Aorta (tissue), 5 donors: ENCODE data around the gene ELMOD1. TPM values are rescaled to one million over a fixed set of nuclear protein-coding genes. Genes with fewer than 3 reads are reported as not detected.
A peak's percentile ranks its signal among the peaks of the same experiment; 100 is the strongest.

Experiments used
- ATAC-seq: fragments of 200-7000 bp; cut with Tn5 transposase; one replicate; pipeline ENCODE4 v1.9.1; 2022; ENCODE audit warnings: moderate library complexity; ENCODE audit not compliant: low FRiP score
- DNase-seq, 2 donors: peaks; one replicate each; pipeline ENCODE4 v3.0.0-alpha.2; 2020
- H3K27ac ChIP-seq, 2 donors: one replicate each; pipeline ENCODE4 v1.5.1; 2013; ENCODE audit warnings: low read length in 2 of 2, mild to moderate bottlenecking in 2 of 2, moderate library complexity in 2 of 2, control low read depth in 1 of 2, inconsistent platforms in 1 of 2, low read depth in 1 of 2
- H3K27me3 ChIP-seq, 2 donors: one replicate each; pipeline ENCODE4 v1.6.1; 2013; ENCODE audit warnings: control low read depth in 1 of 2, low read length in 1 of 2, mild to moderate bottlenecking in 1 of 2, moderate library complexity in 1 of 2; ENCODE audit not compliant: insufficient read depth in 2 of 2, control insufficient read depth in 1 of 2
- H3K36me3 ChIP-seq, 2 donors: one replicate each; pipeline ENCODE4 v1.6.1; 2013; ENCODE audit warnings: control low read depth in 1 of 2, low read length in 1 of 2, mild to moderate bottlenecking in 1 of 2; ENCODE audit not compliant: insufficient read depth in 2 of 2, control insufficient read depth in 1 of 2
- H3K4me1 ChIP-seq, 2 donors: one replicate each; pipeline ENCODE4 v1.6.1; 2013; ENCODE audit warnings: low read length in 2 of 2, control low read depth in 1 of 2, mild to moderate bottlenecking in 1 of 2, moderate library complexity in 1 of 2; ENCODE audit not compliant: insufficient read depth in 2 of 2, control insufficient read depth in 1 of 2
- H3K4me3 ChIP-seq, 2 donors: one replicate each; pipeline ENCODE4 v1.5.1; 2013; ENCODE audit warnings: low read length in 2 of 2, control low read depth in 1 of 2, mild to moderate bottlenecking in 1 of 2
- H3K9me3 ChIP-seq: one replicate; pipeline ENCODE4 v1.6.1; 2013; ENCODE audit warnings: mild to moderate bottlenecking, low read length; ENCODE audit not compliant: control insufficient read depth
- WGBS, 2 donors: extraction: QIAGEN DNeasy Blood & Tissue Kit; methylation state at CpG; one replicate each; pipeline ENCODE4 v1.1.7; 2013; 5-methylcytosine and 5-hydroxymethylcytosine counted together
- intact Hi-C, 2 donors: fragments of 100-400 bp; cut with DNase I; formaldehyde crosslinking; loops; one replicate each; pipeline versions ENCODE4 v1.14.2 to v1.15.0; 2022
- long read RNA-seq, 2 donors: library from polyadenylated mRNA; unstranded; transcript quantifications; one replicate each; pipeline ENCODE4 v2.0.0, GENCODE V29; 2020 to 2021
- polyA plus RNA-seq, 2 donors: library from polyadenylated mRNA; stranded (reverse); fragments of 200-250 nt; gene quantifications; one replicate each; pipeline ENCODE4 v1.2.3, GENCODE V29; 2013
- total RNA-seq, 2 donors: library from RNA; stranded (reverse); fragmentation: NEBNext Ultra II Directional; extraction: Animal tissue kit (Norgen Biotek cat#: 25700); gene quantifications; one replicate each; pipeline ENCODE4 v1.2.1, GENCODE V29; 2021
- donor health status: healthy with polysubstance abuse.
- donor health status: Bipolar disorder and iron deficiency.
- donor health status: DM: no; HTN: no; CAD: no.
- donor health status: DM: no; HTN: no; CAD: no.
- donor health status: DM: yes; HTN: yes; CAD: no.

The ELMOD1 gene
- total RNA-seq (under 1 TPM; 0.32 to 0.33 TPM), polyA plus RNA-seq (not detected)
- long read RNA-seq, donor 1: 0 reads
- long read RNA-seq, donor 2: 0 reads

DNA sequence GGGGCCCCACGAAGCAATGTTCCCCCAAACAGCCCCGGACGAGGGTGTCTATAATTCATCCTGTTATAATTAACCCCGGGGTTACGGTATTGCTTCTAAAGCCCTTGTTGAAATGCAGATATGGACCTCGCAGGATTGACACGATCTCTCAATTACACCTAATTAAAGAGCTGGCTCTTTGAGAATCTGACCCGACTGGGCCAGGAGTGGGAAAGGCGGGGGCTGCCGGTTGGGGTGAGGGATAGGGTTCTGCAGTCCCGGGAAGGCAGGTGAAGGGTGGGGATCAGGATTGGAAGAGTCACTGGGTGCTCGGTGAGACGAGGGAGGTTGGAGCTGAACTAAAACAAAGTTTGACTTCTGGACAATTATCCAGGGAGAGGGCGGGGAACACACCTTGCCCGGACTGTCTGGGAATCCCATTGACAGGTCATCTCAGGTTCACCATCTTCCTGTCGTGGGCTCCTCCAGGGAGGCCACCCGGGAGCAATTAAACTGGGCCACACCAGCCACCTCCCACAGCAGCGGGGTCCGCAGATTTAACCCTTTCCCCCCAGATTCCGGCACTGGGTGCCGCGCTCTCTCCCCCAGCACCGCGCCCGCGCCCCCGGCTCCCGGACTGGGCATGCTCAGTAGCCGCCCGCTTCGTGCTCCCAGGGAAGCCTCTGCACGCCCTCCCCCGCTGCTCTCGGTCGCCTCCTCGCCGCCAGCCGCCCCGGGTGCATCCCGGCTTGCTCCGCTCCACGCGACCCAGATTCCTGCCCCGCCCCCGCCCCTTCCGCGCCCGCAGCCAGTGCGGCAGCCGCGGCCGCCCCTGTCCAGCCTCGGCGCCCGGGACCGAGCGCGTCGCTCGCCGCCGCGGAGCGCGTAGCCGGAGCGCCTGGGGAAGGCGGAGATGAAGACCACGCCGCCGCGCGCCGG, at the start of gene ELMOD1:
TSS of gene ELMOD1 (plus strand) at position 688 of the 918 bp plus-strand sequence. CDS start 27,043 bp downstream, outside the sequence.
- intact Hi-C loops: no loop called here
- Histone ChIP-seq H3K9me3 (no peaks in the 10 kb centered on the region), H3K27ac (no peak within 1 kb of the TSS), H3K4me3 (peak within 1 kb of the TSS; percentile 56 to 66), H3K36me3 (no peaks in the 10 kb centered on the region), H3K27me3 (no peaks in the 10 kb centered on the region), H3K4me1 (peaks cover 0 to 3% of the 10 kb centered on the region in 2 donors)
- ATAC-seq: peak; percentile 83
- DNase-seq: peak; percentile 62 to 86
- 1% methylated on average over 56 to 74 of the region's 74 CpGs for WGBS, 2 donors

DNA sequence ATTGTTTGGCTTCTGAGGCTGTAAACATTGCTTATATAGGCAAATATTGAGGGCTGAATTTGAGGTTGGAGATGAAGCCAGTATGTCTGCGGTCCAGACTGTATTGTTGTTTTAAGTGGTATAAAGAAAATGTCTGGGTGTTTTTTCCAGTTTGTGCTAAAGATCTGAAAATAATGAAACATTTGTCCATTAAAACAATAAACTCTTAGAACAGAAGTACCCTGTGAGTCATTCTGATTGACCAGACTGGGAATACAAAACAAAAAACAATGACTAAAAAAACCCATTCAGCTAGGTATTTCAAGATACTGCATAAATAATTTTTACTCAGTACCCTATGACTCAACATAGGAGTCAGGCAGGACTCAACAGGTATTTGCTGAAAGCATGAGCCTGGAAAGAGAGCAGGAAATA, 45.8 kb upstream of the ELMOD1 start:
- WGBS, 2 donors: 39 to 44% methylated on average over 1 of the region's 1 CpG
- Histone ChIP-seq H3K27me3 (no peaks in the 10 kb centered on the region), H3K9me3 (no peaks in the 10 kb centered on the region), H3K4me3 (no peak overlapping the region), H3K36me3 (no peaks in the 10 kb centered on the region), H3K4me1 (peaks cover 0 to 1% of the 10 kb centered on the region in 2 donors), H3K27ac (no peak overlapping the region)
- ATAC-seq: no peak
- DNase-seq: no peak
- intact Hi-C loops: no loop called here

DNA sequence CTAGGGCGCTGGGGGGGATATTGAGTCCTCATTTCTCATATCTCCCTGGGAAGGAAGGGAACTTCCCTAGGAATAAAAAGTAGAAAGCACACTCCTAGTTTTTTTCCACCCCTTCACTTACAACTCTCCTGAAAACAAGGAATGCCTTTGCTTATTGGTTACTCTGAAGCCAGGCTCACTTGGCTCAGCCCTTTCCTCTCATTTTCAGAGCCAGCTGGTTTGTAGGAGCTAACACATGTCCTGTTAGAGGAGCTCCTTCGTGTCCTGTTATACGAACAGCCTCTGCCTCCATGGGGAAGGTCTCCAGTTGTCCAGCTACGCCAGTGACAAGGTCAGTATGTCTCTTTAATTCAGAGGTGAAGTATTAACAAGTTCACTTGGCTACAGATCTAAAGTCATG, 43.0 kb upstream of the ELMOD1 start:
- no peak for DNase-seq

DNA sequence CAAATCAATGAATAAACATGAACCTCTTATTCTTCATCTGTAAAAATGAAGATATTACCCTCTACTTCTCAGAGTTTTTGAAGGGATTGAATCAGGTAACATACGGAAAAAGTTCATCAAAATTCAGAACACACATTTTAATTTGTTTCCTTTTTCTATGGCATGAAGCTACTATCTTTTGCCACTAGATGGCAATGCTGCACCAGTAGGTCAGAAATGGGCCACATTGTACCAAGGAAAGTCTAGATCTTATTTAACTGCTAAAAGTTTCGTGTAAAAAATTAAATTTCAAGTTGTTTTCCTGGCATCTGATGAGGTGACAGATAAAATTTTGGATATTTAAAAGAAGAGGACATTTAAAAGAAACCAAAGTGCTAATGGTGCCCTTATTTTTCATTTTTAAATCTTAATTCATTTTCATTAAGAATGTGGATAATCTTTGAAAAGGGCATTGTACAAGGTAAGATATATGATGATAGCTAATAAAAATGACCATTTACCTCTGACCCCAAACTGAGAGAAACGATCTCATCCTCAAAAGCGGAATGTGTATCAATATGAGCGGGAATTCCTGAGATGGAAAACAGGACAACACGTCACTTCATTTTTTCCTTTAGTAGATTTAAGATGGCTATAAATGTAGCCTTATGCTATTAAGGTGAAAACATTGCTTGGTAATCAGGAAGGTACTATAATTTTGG, 41.5 kb upstream of the ELMOD1 start:
- Histone ChIP-seq H3K36me3 (no peaks in the 10 kb centered on the region), H3K4me3 (no peak overlapping the region), H3K27ac (no peak overlapping the region), H3K27me3 (no peaks in the 10 kb centered on the region), H3K4me1 (peaks cover 0 to 1% of the 10 kb centered on the region in 2 donors), H3K9me3 (no peaks in the 10 kb centered on the region)
- DNase-seq (no peak), ATAC-seq (peak; percentile 74)
- WGBS, 2 donors: 62% methylated on average over 6 of the region's 6 CpGs
- intact Hi-C loops: no loop called here

More for the DNA sequence above, 43.0 kb upstream of the ELMOD1 start:
- Histone ChIP-seq H3K4me1 (peaks cover 0 to 1% of the 10 kb centered on the region in 2 donors), H3K4me3 (no peak overlapping the region), H3K36me3 (no peaks in the 10 kb centered on the region), H3K27me3 (no peaks in the 10 kb centered on the region), H3K27ac (no peak overlapping the region), H3K9me3 (no peaks in the 10 kb centered on the region)
- intact Hi-C loops: no loop called here
- ATAC-seq: no peak
- 85 to 92% methylated on average over 4 of the region's 4 CpGs for WGBS, 2 donors

DNA sequence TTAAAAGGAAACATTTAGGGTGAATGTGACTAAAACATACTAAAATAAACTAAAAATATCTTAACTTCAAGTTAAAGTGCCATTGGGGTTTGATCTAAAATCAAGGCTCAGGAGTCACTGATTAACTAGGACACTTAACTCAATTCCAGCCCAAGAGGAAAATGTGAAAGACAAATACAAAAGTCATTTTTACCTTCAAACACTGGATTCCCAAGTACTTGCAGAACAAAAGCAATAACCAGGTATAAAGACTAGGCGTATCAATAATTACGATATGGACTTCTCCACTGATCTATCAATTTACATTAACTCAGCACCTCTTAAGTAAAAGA, 41.0 kb upstream of the ELMOD1 start:
- DNase-seq (no peak), ATAC-seq (no peak)
- Histone ChIP-seq H3K27me3 (no peaks in the 10 kb centered on the region), H3K9me3 (no peaks in the 10 kb centered on the region), H3K4me1 (peaks cover 0 to 1% of the 10 kb centered on the region in 2 donors), H3K4me3 (no peak overlapping the region), H3K27ac (no peak overlapping the region), H3K36me3 (no peaks in the 10 kb centered on the region)
- 97 to 99% methylated on average over 2 of the region's 2 CpGs for WGBS, 2 donors
- intact Hi-C loops: no loop called here

DNA sequence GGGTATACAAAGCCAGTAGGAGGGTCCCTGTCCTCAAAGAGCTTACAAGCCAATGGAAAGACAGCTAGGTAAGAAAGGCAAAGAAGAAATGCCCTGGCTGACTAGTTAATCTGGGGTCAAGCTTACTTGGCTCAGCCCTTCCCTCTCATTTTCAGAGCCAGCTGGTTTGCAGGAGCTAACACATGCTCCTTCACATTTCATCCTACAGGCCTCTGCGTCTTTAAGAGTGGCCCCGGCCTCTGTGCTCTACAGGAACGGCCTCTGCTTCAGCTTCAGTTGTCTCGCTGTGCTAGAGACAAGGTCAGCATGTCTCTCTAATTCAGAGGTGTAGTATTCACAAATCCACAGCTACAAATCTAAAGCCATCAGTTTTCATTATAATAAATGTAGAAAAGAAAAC, 40.6 kb upstream of the ELMOD1 start:
- ATAC-seq: no peak
- no peaks in the 10 kb centered on the region for H3K36me3 ChIP-seq
- peaks cover 0 to 1% of the 10 kb centered on the region in 2 donors for H3K4me1 ChIP-seq
- H3K27me3 ChIP-seq: no peaks in the 10 kb centered on the region
- H3K27ac ChIP-seq: no peak overlapping the region
- 88 to 91% methylated on average over 4 of the region's 4 CpGs for WGBS, 2 donors
- no peak overlapping the region for H3K4me3 ChIP-seq
- no peak for DNase-seq
- intact Hi-C loops: no loop called here
- no peaks in the 10 kb centered on the region for H3K9me3 ChIP-seq

DNA sequence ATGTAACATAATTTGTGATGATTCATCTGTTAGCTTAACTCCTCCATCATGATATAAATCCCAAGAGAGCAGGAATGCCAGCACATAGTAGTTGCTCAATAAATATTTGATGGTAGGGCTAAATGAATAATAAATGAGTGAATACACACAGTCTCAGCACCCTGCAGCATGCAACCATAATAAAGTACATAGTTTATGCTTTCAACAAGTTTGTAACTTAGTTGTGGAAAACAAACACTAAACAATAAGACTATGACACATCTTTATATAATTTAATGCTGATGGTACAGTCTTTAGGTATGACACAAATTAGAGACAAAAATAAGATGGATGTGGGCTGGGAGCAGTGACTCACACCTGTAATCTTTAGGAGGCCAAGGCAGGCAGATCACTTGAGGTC, 29.3 kb upstream of the ELMOD1 start:
- DNase-seq (no peak), ATAC-seq (no peak)
- Histone ChIP-seq H3K4me1 (peaks cover 0 to 3% of the 10 kb centered on the region in 2 donors), H3K4me3 (no peak overlapping the region), H3K36me3 (no peaks in the 10 kb centered on the region), H3K27ac (no peak overlapping the region), H3K9me3 (no peaks in the 10 kb centered on the region), H3K27me3 (no peaks in the 10 kb centered on the region)
- intact Hi-C loops: loop anchor here in 1 of 2 donors (5.0 kb wide), 1 partner anchor 126 kb away; no protein-coding TSS in a partner anchor

DNA sequence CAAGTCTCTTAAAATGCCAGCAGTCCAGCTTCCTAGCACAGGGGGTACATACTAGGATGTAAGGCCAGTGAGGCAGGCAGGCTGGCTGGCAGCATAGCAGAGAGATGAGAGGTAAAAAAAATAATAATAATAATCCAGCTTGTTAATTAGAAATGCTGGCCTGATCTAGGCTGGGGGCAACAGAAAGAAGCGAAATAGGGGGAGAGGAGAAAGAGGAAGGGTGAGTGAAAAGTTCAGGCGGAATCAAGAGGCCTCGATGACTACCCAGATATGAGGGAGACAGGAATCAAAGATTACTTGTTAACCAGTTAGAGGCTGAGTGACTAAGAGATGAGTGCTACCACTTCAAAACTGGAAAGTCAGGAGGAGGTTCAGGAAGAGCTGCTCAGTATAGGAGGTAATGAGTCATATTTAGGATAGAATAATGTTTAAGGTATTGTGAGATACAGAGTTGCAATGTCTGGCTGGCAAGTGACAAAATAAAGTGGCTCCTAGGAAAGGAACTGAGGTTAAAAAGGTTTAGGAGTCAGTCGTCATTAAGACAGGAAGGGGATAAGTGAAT, 28.2 kb upstream of the ELMOD1 start:
- 46 to 54% methylated on average over 4 of the region's 4 CpGs for WGBS, 2 donors
- H3K4me1 ChIP-seq: peaks cover 0 to 3% of the 10 kb centered on the region in 2 donors
- H3K4me3 ChIP-seq: no peak overlapping the region
- H3K36me3 ChIP-seq: no peaks in the 10 kb centered on the region
- intact Hi-C loops: loop anchor here in 1 of 2 donors (5.0 kb wide), 1 partner anchor 125 kb away; no protein-coding TSS in a partner anchor
- no peaks in the 10 kb centered on the region for H3K27me3 ChIP-seq
- no peak overlapping the region for H3K27ac ChIP-seq
- ATAC-seq (no peak), DNase-seq (no peak)
- no peaks in the 10 kb centered on the region for H3K9me3 ChIP-seq
